Glomerular endothelial cell (primary cell): ENCODE measurements around the gene SDSL. TPM values are rescaled to one million over a fixed set of nuclear protein-coding genes. Genes with fewer than 3 reads are reported as not detected.

Experiments used
- DNase-seq: peaks from one replicate; pipeline ENCODE4 v3.0.0-alpha.2; 2011; ENCODE audit warnings: low read depth, low spot score; ENCODE audit errors: extremely low read depth
- total RNA-seq: library from RNA; depleted of rRNA; stranded (reverse); fragments of >200 nt; gene quantifications from 2 replicates; pipeline ENCODE4 v1.2.3, GENCODE V29; 2015

The SDSL gene
- total RNA-seq, 1 donor from 2014 or later = 4.3 TPM

- no peak for DNase-seq
Observed at GRCh38 chr12:113440947-113441782, 19.0 kb downstream of the SDSL start.

DNA sequence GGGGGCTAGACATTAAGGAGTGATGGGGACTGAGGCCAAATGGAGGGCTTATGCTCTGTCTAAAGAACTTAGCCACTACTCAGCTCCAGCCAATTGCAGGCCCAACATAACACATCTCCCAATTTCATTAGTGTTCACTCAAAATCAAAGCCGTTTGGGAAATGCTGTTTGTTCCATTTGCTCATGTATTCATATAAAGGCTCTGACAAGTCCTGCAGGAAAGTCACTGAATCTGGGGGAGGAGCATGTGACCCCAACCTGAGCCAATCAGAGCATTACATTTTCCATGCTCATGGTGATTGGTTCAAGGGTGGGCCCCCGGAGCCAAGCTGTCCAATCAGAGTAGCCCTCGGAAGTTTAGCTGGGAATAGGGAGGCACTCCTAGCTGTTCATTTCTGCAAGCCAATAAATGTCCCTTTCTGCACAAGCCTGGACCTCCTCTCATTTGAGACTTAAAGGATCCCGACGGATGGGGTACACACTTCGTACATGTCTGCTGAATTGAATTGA lies 20.9 kb downstream of the SDSL start:
- DNase-seq = no peak

DNA sequence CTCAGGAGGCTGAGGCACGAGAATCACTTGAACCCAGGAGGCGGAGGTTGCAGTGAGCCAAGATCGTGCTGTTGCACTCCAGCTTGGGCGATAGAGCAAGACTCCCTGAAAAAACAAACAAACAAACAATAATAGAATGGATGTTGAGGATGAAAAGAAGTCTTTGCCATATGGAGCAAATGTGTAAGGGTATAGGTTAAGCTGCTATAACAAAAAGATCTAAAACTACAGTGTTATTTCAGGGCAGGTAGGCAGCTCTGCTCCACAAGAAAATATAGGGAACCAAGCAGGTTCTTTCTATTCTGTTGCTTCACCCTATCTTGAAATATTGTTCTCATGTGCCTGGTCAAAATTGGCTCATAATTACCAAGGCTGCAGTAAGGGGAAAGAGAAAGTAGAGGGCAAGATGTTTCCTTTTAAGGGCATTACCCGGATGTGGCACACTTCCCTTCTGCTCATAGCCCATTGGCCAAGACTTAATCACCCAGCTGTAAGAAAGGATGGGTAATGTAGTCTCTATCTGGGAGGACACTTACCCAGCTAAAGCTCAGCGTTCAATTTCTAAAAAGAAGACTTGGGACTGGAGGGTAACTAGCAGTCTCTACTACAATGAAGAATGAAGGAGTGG lies 23.5 kb downstream of the SDSL start:
- no peak for DNase-seq

- no peak for DNase-seq
Observed at GRCh38 chr12:113448873-113449272, 26.7 kb downstream of the SDSL start.

- DNase-seq = no peak
Observed at GRCh38 chr12:113449299-113449698, 27.1 kb downstream of the SDSL start.

DNA sequence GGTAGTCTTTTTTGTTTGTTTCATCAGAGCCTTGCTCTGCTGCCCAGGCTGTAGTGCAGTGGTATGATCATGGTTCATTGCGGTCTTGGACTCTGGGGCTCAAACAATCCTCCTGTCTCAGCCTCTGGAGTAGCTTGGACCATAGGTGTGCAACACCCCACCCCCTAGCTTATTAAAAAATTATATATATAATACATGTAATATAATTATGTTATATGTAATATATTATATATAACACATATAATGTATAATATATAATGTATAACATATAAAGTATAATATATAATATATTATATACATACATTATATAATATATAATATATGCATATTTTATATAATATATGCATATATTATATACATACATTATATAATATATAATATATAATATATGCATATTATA lies 27.7 kb downstream of the SDSL start:
- DNase-seq = no peak

- DNase-seq = no peak
Observed at GRCh38 chr12:113452458-113452857, 30.3 kb downstream of the SDSL start.

DNA sequence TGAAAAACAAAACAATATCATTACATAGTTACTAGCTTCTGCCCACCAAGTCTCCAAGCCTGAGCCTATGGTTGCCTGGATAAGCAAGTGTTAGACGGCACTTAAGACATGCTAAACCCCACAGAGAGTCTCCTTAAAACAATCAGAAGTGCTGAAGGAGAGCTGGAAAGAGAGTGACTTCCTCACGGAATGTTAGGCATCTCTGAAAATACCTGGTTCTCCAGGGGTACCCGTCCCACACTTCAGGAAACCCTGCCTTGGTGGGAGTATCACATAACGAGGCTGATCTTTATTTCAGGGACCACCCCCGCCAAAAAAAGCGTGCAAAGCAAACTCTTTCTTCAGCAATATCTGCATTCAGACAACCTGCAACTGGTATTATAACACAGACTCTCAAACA lies 31.1 kb downstream of the SDSL start:
- no peak for DNase-seq

DNA sequence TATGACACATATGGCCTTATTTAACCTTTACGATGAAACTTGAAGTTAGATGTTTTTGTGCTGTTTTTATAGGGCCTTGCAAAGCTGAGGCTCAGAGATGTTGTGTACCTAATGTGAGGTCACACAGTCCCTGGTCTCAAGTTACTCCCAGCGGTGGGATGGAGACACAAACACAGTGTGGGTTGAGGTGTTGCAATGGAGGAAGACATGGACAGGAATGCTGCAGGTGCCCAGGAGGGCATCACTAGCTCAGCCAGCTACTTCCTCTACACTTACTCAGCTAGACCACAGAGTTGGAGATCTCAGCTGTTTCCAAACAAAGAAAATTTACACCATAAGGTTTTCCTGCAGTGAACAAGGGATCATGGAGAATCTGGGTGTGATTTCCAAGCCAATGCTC lies 34.0 kb downstream of the SDSL start:
- no peak for DNase-seq

DNA sequence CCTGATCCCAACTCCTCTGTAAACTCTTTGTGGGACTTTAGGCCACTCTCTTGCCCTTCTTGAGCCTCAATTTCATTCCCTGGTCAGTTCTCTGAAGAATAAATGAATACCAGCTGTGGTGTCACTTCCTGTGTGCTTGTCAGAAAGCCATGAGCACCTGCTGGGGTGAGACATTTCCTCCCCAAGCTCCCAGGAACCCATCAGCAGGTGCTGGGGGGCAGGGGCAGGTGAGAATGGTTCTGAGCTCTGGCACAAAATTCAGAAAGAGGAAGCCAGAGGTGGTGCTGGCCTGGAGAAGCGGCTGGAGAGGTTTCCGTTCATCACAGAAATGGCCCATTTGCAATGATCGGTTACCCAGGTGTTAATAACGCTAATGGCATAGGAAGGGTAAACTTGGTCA lies 34.6 kb downstream of the SDSL start:
- DNase-seq = no peak

DNA sequence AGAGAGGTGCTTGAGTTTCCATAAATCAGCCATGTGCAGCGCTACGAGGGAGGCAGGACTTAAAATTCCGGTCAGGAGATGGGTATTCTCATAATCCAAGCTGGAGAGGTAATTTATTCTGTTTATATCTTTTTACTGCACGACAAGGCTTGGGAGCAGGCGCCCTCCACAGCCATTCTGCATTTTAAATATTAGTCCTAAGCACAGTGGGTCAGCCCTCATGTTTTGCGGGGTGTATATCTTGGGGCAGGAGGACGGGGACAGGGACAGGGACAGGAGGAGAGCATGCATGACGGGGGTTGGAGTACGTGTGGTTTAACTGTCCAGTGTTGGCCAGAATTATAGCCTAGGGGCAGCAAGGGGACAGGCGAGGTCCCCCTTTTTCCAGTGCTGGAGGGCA lies 35.0 kb downstream of the SDSL start:
- DNase-seq = no peak

GRCh38 chr12:113457710-113458109 lies 35.5 kb downstream of the SDSL start:
- DNase-seq = no peak

DNA sequence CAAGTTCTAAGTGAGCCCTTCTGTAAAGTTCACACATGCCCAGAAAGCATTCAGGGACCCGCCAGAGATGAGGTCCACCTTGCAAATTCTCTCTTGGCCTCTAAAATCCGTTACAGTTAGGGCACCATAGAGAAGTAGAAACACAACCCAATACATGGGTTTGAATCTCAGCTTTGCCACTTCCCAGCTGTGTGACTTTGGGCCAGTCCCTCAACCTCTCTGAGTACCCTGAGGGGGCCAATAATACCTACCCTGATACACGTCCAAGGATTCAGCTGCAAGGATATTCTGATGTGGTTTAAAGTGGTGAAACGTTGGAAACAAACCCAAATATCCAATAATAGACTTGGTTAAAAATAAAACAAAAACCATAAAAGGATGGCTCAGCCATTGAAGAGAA lies 37.8 kb downstream of the SDSL start:
- DNase-seq = no peak

DNA sequence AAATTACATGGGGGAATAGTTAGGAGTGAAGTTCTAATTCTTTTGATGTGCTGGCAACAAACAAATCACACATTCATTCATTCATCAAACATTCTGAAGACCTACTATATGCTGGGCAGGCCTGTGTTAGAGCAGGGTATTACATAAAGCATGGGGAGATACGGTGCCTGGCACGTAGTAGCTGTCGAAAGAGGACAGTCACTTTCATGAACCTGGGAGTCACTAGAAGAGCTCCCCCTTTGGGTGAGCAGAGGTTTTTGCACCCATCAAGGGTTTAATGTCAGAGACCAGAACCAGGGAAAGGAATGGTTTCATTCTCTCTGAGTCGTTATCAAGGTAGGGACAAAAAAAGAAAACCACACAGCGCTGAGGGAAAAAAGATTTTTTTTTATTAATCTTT lies 39.5 kb downstream of the SDSL start:
- DNase-seq = no peak

GRCh38 chr12:113462117-113462774 lies 40.1 kb downstream of the SDSL start:
- no peak for DNase-seq

- no peak for DNase-seq
Observed at GRCh38 chr12:113462998-113463745, 41.0 kb downstream of the SDSL start.

DNA sequence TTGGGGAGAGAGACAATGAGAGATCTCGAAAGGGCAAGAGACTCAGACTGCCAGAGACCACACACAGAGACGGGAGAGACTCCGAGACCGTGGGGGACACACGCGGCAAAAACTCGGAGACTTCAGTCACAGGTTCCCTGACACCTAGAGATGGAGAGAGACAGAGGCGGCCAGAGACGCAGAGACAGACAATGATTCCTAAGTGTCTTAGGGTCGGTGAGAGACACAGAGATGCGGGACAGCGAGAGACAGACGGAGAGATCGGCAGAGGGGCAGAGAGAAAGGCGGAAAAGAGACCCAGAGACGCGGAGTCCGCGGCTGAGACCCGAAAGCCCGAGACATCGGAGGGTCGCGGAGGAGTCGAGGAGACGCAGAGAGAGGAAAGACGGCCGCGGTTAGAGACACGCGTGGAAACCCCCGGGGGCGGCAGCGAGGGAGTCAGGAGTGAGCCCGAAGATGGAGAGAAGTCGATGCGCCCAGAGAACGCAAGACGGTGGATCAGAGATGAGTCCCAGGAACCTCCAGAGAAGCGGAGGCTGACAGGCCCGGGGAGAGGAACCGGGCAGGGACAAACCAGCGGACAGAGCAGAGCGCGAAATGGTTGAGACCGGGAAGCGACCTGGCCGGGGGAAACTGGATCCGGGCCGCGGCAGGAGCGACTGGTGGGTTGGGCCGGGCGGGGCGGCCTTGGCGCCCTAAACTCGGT lies 41.7 kb downstream of the SDSL start:
- DNase-seq = no peak

GRCh38 chr12:113464452-113464775 lies 42.2 kb downstream of the SDSL start:
- DNase-seq = no peak

DNA sequence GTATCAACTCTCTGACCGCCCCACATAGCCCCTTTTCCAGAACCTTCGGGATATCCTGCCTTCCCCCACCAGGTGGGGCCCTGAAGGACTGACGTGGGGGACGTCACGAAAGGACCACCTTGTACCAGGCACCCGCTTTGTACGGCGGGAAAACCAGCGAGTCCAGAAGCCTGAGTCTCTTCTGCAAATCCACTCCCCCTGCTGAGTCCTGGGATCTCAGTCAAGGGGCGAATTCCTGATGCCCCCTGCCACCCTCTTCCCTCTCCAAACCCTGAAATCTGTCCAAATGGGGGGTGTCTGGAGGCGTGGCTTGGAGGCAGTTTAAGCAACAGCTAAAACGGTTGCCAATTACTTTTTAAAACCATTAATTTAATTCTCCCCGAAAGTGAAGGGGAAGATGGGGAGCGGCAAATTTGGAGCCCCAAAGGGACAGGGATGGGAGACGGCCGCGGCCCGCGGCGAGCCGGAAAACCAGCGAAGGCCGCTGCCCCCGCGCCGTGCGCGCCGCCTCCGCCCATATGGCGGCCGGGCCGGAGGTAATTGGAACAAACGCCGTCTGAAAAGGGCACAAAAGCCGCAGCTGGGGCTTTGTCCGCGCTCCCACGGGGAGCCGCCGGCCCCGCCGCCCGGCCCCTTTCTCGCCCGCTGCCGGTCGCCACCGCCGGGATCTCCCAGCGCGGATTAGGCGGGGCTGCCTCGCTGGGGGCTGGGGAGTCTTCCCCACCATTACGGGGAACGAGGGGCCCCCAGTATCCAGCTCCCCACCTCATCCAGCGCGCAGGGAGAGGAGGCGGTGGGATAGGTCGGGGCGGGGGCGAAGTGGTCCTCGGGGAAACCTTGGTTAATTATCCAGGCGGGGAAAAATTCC lies 42.9 kb downstream of the SDSL start:
- DNase-seq = no peak
